ENCODE results near the gene NGEF.

NGEF gene

DNA sequence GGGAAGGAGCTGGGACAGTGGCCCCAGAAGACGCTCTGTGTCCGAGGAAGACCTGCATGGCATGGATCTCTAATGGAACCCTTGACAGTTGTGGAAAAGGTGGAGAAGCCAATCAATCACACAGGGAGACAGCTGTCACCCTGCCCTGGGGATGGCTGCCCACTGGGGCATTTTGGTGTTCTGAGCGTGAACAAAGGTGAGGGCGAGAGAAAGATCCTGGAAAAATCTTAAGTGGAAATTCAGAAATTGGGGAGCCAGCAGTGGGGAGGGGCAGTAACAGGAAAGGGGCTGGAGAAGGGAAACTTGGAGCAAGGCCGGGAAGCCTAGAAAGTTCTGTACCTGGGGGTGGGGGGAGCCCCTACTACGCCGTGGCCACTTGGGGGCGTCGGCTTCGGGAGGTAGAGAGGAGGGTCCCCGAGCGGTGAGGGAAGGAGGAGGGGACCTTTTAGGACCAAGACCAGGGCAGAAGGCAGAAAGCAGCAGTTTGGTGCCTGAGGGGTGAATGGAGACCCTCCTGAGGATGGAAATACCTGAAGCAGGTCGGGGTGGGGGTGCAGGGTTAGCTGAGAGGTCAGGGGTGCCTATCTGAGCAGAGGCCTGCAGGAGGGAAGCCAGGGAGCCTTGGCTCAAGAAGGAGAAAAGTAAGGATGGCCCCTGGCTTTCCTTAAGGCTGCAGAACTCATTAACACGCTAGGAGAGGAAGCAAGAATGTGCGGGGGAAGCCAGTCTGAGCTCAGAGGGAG is 30.0 kb downstream of the NGEF start:
- TF ChIP-seq REST (IDR thresholded peaks at IDR 0.05; ENCODE audit: insufficient read depth in 1 of 2, low read depth in 2 of 2, low read length in 2 of 2) (no peak), TAF1 (IDR thresholded peaks at IDR 0.05; ENCODE audit: borderline replicate concordance, insufficient read depth, low read length) (no peak)

DNA sequence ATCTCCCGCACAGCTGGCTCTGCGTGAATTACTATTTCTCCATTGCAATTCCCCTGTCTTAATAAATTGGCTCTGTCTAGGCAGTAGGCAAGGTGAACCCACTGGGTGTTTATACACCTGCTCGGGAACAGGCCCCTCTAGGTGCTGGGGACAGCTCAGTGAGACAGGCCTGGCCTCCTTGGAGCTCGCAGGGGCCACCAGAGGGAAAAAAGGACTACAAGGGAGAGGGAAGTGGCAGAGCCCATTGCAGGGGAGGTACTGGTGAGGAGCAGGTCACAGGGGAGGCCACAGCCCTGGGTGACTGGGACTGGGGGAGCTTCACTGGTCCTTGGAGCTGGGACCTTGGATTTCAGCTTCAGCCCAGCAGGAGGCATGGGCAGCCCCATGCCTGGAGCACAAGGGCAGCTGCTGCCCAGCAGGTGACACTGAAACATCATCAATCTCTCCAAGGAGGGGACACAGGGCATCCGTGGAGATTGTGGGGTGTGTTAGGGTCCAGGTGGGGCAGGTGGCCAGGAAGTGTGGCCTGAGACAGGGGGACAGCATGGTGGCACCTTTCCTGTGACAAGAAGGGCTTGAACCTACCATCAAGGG is 31.2 kb downstream of the NGEF start:
- TF ChIP-seq SIN3A (IDR thresholded peaks at IDR 0.05; ENCODE audit: borderline replicate concordance, insufficient read depth, low read length) = no peak
- TF ChIP-seq TAF1 (IDR thresholded peaks at IDR 0.05; ENCODE audit: borderline replicate concordance, insufficient read depth, low read length) = no peak
- no peak for TF ChIP-seq FOXP2 (optimal IDR thresholded peaks at IDR 0.05; ENCODE audit: borderline replicate concordance, extremely low read depth, extremely low read length, insufficient read depth)
- TF ChIP-seq REST (IDR thresholded peaks at IDR 0.05; ENCODE audit: insufficient read depth in 1 of 2, low read depth in 2 of 2, low read length in 2 of 2) = no peak
- TF ChIP-seq POLR2AphosphoS5 (IDR thresholded peaks at IDR 0.05; ENCODE audit: low read depth, low read length) = no peak

DNA sequence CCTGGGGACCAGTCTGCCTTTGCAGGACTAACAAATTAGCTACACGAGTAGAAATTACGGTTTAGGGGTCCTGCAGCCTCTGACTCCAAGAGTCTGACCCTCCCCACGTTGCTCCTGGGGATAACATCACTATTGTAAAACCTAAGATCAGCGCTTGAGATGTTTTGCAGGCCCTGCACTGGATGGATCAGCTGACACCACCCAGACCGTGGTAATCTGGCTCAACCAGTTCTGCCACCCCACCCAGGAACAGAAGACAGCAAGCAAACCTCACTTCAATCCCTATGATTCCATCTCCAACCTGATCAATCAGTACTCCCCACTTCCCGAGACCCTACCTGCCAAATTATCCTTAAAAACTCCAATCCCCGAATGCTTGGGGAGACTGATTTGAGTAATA is 31.7 kb downstream of the NGEF start:
- no peak for TF ChIP-seq REST (IDR thresholded peaks at IDR 0.05; ENCODE audit: insufficient read depth in 1 of 2, low read depth in 2 of 2, low read length in 2 of 2)
- no peak for TF ChIP-seq FOXP2 (optimal IDR thresholded peaks at IDR 0.05; ENCODE audit: borderline replicate concordance, extremely low read depth, extremely low read length, insufficient read depth)
- no peak for TF ChIP-seq TAF1 (IDR thresholded peaks at IDR 0.05; ENCODE audit: borderline replicate concordance, insufficient read depth, low read length)
- TF ChIP-seq POLR2AphosphoS5 (IDR thresholded peaks at IDR 0.05; ENCODE audit: low read depth, low read length) = no peak
- TF ChIP-seq SIN3A (IDR thresholded peaks at IDR 0.05; ENCODE audit: borderline replicate concordance, insufficient read depth, low read length) = no peak

- no peak for TF ChIP-seq FOXP2 (optimal IDR thresholded peaks at IDR 0.05; ENCODE audit: borderline replicate concordance, extremely low read depth, extremely low read length, insufficient read depth)
- TF ChIP-seq REST (IDR thresholded peaks at IDR 0.05; ENCODE audit: insufficient read depth in 1 of 2, low read depth in 2 of 2, low read length in 2 of 2) = no peak
- TF ChIP-seq POLR2AphosphoS5 (IDR thresholded peaks at IDR 0.05; ENCODE audit: low read depth, low read length) = no peak
- no peak for TF ChIP-seq TAF1 (IDR thresholded peaks at IDR 0.05; ENCODE audit: borderline replicate concordance, insufficient read depth, low read length)
- no peak for TF ChIP-seq SIN3A (IDR thresholded peaks at IDR 0.05; ENCODE audit: borderline replicate concordance, insufficient read depth, low read length)
Measured at GRCh38 chr2:232980683-232981082, 32.4 kb downstream of the NGEF start.
